NT2/D1 (cell line): ENCODE results near the gene ZCCHC13.

Experiments used
- SUZ12 ChIP-seq: IDR thresholded peaks from 2 replicates; pipeline ENCODE4 v1.6.1; 2011; ENCODE audit not compliant: insufficient read length, insufficient read depth; ENCODE audit errors: extremely low read depth
- YY1 ChIP-seq: IDR thresholded peaks from 2 replicates; pipeline ENCODE4 v1.6.1; 2011; ENCODE audit not compliant: insufficient read length, insufficient read depth
- ZNF274 ChIP-seq: IDR thresholded peaks from 2 replicates; pipeline ENCODE4 v1.6.1; 2011; ENCODE audit warnings: mild to moderate bottlenecking, low read depth, low read length

DNA sequence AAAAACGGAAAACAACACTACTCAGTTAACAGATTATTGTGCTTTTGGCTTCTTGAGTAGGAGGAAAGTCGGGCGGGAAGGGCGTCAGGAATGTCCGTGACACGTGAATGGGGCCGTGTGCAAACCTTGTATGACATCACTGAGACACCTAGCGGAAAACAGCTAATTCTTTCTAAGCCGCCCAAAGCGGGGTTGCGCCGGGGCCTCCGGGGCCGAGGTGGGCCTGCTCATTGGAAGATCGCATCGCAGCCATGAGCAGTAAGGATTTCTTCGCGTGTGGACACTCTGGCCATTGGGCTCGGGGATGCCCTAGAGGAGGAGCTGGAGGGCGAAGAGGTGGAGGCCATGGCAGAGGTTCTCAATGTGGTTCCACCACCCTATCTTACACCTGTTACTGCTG lies at the start of gene ZCCHC13:
- TF ChIP-seq SUZ12 = no peak
- TF ChIP-seq ZNF274 = no peak
- TF ChIP-seq YY1 = no peak
